ENCODE data around the gene SDK2.

The SDK2 gene

GRCh38 chr17:73354423-73355284, 289.6 kb downstream of the SDK2 start:
- in situ Hi-C loops (cut with HindIII; ENCODE audit: low sequenced_read_pairs) = no loop called here
- no peak for DNase-seq (ENCODE audit: low read depth, low spot score)
- no peak for TF ChIP-seq CTCF (IDR thresholded peaks at IDR 0.05; ENCODE audit: low read depth, low read length)
- H3K4me3 ChIP-seq (ENCODE audit: low read depth, low read length) = no peak overlapping the region

GRCh38 chr17:73352261-73352660, 292.0 kb downstream of the SDK2 start:
- no peak for TF ChIP-seq CTCF (IDR thresholded peaks at IDR 0.05; ENCODE audit: low read depth, low read length)
- DNase-seq (ENCODE audit: low read depth, low spot score) = no peak
- in situ Hi-C loops (cut with HindIII; ENCODE audit: low sequenced_read_pairs) = no loop called here
- no peak overlapping the region for H3K4me3 ChIP-seq (ENCODE audit: low read depth, low read length)

- in situ Hi-C loops (cut with HindIII; ENCODE audit: low sequenced_read_pairs) = no loop called here
- TF ChIP-seq CTCF (IDR thresholded peaks at IDR 0.05; ENCODE audit: low read depth, low read length) = no peak
- H3K4me3 ChIP-seq (ENCODE audit: low read depth, low read length) = no peak overlapping the region
- DNase-seq (ENCODE audit: low read depth, low spot score) = no peak
Measured at GRCh38 chr17:73351764-73352163, 292.5 kb downstream of the SDK2 start.

GRCh38 chr17:73350864-73351263, 293.4 kb downstream of the SDK2 start:
- in situ Hi-C loops (cut with HindIII; ENCODE audit: low sequenced_read_pairs) = no loop called here
- DNase-seq (ENCODE audit: low read depth, low spot score) = no peak
- TF ChIP-seq CTCF (IDR thresholded peaks at IDR 0.05; ENCODE audit: low read depth, low read length) = no peak
- no peak overlapping the region for H3K4me3 ChIP-seq (ENCODE audit: low read depth, low read length)

GRCh38 chr17:73349647-73350046, 294.6 kb downstream of the SDK2 start:
- TF ChIP-seq CTCF (IDR thresholded peaks at IDR 0.05; ENCODE audit: low read depth, low read length) = no peak
- H3K4me3 ChIP-seq (ENCODE audit: low read depth, low read length) = no peak overlapping the region
- in situ Hi-C loops (cut with HindIII; ENCODE audit: low sequenced_read_pairs) = no loop called here
- DNase-seq (ENCODE audit: low read depth, low spot score) = no peak

GRCh38 chr17:73349138-73349537, 295.1 kb downstream of the SDK2 start:
- DNase-seq (ENCODE audit: low read depth, low spot score) = no peak
- H3K4me3 ChIP-seq (ENCODE audit: low read depth, low read length) = no peak overlapping the region
- in situ Hi-C loops (cut with HindIII; ENCODE audit: low sequenced_read_pairs) = no loop called here
- TF ChIP-seq CTCF (IDR thresholded peaks at IDR 0.05; ENCODE audit: low read depth, low read length) = no peak

All from astrocyte of the spinal cord (primary cell).